Heart left ventricle (tissue), 16 donors: Measurements from ENCODE around the gene CEP350. TPM values are rescaled to one million over a fixed set of nuclear protein-coding genes. Genes with fewer than 3 reads are reported as not detected.

ENCODE experiments used
- ATAC-seq, 4 donors: fragments of 200-7000 bp; cut with Tn5 transposase; one replicate each; pipeline ENCODE4 v1.9.1; 2020 to 2022; ENCODE audit warnings: moderate library complexity in 4 of 4, mild to moderate bottlenecking in 3 of 4, moderate number of reproducible peaks in 1 of 4
- DNase-seq, 5 donors: peaks; one replicate each; pipeline ENCODE4 v3.0.0-alpha.2; 2020
- H3K27ac ChIP-seq, 12 donors: fragments of 200-600 bp; sonication (generic) in 4 of 12; one replicate each; pipeline versions ENCODE4 v1.5.0 to v1.8.0; 2016 to 2022; ENCODE audit warnings: mild to moderate bottlenecking in 2 of 12
- H3K27me3 ChIP-seq, 9 donors: fragments of 200-600 bp; sonication (generic) in 2 of 9; one replicate each; pipeline versions ENCODE4 v1.5.1 to v1.8.0; 2016 to 2022; ENCODE audit warnings: mild to moderate bottlenecking in 3 of 9
- H3K36me3 ChIP-seq, 9 donors: fragments of 200-600 bp; sonication (generic) in 2 of 9; one replicate each; pipeline versions ENCODE4 v1.5.0 to v1.8.0; 2018 to 2022; ENCODE audit warnings: mild to moderate bottlenecking in 2 of 9
- H3K4me1 ChIP-seq, 12 donors: fragments of 200-600 bp; sonication (generic) in 4 of 12; one replicate each; pipeline versions ENCODE4 v1.5.0 to v1.8.0; 2016 to 2022; ENCODE audit warnings: mild to moderate bottlenecking in 3 of 12
- H3K4me3 ChIP-seq, 12 donors: fragments of 200-600 bp; sonication (generic) in 4 of 12; one replicate each; pipeline versions ENCODE4 v1.5.0 to v1.8.0; 2017 to 2022; ENCODE audit warnings: mild to moderate bottlenecking in 9 of 12, moderate library complexity in 4 of 12
- H3K9me3 ChIP-seq, 12 donors: fragments of 200-600 bp; sonication (generic) in 4 of 12; one replicate each; pipeline versions ENCODE4 v1.5.0 to v1.8.0; 2016 to 2022; ENCODE audit warnings: mild to moderate bottlenecking in 1 of 12
- CTCF ChIP-seq, 12 donors: fragments of 200-600 bp; sonication (generic) in 4 of 12; IDR thresholded peaks; one replicate each; pipeline versions ENCODE4 v1.5.0 to v1.8.0; 2018 to 2022; ENCODE audit warnings: antibody characterized with exemption in 12 of 12, mild to moderate bottlenecking in 5 of 12
- POLR2A ChIP-seq, 2 donors: fragments of 450-650 bp; IDR thresholded peaks; one replicate each; pipeline ENCODE4 v1.6.1; 2017; ENCODE audit warnings: antibody characterized with exemption in 2 of 2, mild to moderate bottlenecking in 2 of 2, moderate library complexity in 2 of 2
- WGBS, 4 donors: extraction: QIAGEN DNeasy Blood & Tissue Kit in 2 of 4; methylation state at CpG; one replicate each; pipeline versions ENCODE4 v1.1.5 to v1.1.7; 2013 to 2018; 5-methylcytosine and 5-hydroxymethylcytosine counted together
- intact Hi-C, 10 donors: fragments of 100-400 bp; cut with DNase I; formaldehyde crosslinking; loops; one replicate each; pipeline versions ENCODE4 v1.11.1 to v1.14.2; 2022
- polyA plus RNA-seq, 2 donors: library from polyadenylated mRNA; stranded (reverse); fragments of 200-250 nt; gene quantifications; one replicate each; pipeline ENCODE4 v1.2.3, GENCODE V29; 2013
- total RNA-seq, 9 donors: library from RNA; depleted of rRNA in 2 of 9; stranded (reverse); fragments of >200 nt in 2 of 9; fragmentation: NEBNext Ultra II Directional in 3 of 9; extraction: Animal tissue kit (Norgen Biotek cat#: 25700) in 3 of 9; gene quantifications; one replicate each; pipeline versions ENCODE4 v1.1.0 to v1.2.4, GENCODE V29; 2016 to 2023
- donor health status: ischemic (EF 13 %, LVEDD 7.1; RV severe dilation, severe dysfunction).
- donor health status: healthy with polysubstance abuse.
- donor health status: DM: no; HTN: yes; CAD: no.
- donor health status: DM: no; HTN: no; CAD: no.
- donor health status: ischemic (EF 25% LVEDD 6.9; RV normal size, moderate dysfunction).
- donor health status: ischemic (EF 25% LVEDD 5.7; RV mildly dilated, moderate dysfunction).
- donor health status: healthy.
- donor health status: DM: yes; HTN: yes; CAD: no.
- donor health status: ischemic (EF 35%, LVEDD 5.7; RV mildly dilated, moderate dysfunction).
- donor health status: nonischemic (EF 11% LVEDD 7.7; RV severe dilation, severe dysfunction).
- donor health status: DM: yes; HTN: yes; CAD: no.
- donor health status: PGD.
- donor health status: ischemic (EF 29% LVEDD 5.4; RV normal size, mild dysfunction).
- donor health status: nonischemic (EF 23%, LVEDD 6.1; RV moderate dilation, normal function).

Gene CEP350
- total and polyA plus RNA-seq, 11 donors, result 7.8 to 65.3 (median 40.4) TPM

- Histone ChIP-seq H3K27ac (no peak overlapping the region), H3K4me3 (no peak overlapping the region), H3K27me3 (no peaks in the 10 kb centered on the region), H3K4me1 (no peaks in the 10 kb centered on the region), H3K9me3 (no peaks in the 10 kb centered on the region), H3K36me3 (peaks cover 0 to 100% (median 91%) of the 10 kb centered on the region in 9 donors)
- ATAC-seq, result no peak
- intact Hi-C loops, result no loop called here
- no peak for TF ChIP-seq CTCF (IDR thresholded peaks at IDR 0.05)
- TF ChIP-seq POLR2A (IDR thresholded peaks at IDR 0.05), result no peak
- DNase-seq, result no peak
- 83 to 97% (median 89%) methylated on average over 1 of the region's 1 CpG for WGBS, 4 donors
Measured at GRCh38 chr1:180083164-180083563, 128.6 kb downstream of the CEP350 start.

GRCh38 chr1:180084867-180085266, 130.3 kb downstream of the CEP350 start:
- no peak for ATAC-seq
- Histone ChIP-seq H3K4me3 (no peak overlapping the region), H3K36me3 (peaks cover 0 to 99% (median 89%) of the 10 kb centered on the region in 9 donors), H3K27ac (no peak overlapping the region), H3K9me3 (no peaks in the 10 kb centered on the region), H3K27me3 (no peaks in the 10 kb centered on the region), H3K4me1 (no peaks in the 10 kb centered on the region)
- no peak for DNase-seq
- TF ChIP-seq CTCF (IDR thresholded peaks at IDR 0.05) (no peak), POLR2A (IDR thresholded peaks at IDR 0.05) (no peak)
- 95 to 97% (median 96%) methylated on average over 1 of the region's 1 CpG for WGBS, 4 donors
- intact Hi-C loops, result no loop called here

DNA sequence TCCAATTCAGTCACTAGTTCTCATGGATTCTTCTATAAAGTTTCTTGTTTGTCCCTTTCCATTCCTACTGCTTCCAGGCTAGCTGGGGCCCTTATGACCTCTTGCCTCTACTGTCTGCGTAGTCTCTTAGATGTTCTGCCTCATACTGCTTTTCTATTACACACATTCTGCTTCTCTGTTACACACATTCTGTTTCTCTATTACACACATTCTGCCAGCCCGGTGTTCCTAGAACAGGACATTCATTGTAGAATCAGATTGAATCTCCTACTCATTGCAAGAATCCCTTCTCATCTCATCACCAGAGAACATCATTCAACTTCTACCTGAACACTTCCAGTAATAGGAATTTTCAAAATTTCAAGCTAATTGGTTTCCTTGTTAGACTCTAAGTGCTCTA, 130.7 kb downstream of the CEP350 start:
- 94 to 98% (median 95%) methylated on average over 2 of the region's 2 CpGs for WGBS, 4 donors
- Histone ChIP-seq H3K4me1 (no peaks in the 10 kb centered on the region), H3K4me3 (no peak overlapping the region), H3K27me3 (no peaks in the 10 kb centered on the region), H3K9me3 (no peaks in the 10 kb centered on the region), H3K36me3 (peaks cover 0 to 97% (median 88%) of the 10 kb centered on the region in 9 donors), H3K27ac (no peak overlapping the region)
- ATAC-seq (no peak), DNase-seq (no peak)
- TF ChIP-seq POLR2A (IDR thresholded peaks at IDR 0.05) (no peak), CTCF (IDR thresholded peaks at IDR 0.05) (no peak)
- intact Hi-C loops, result no loop called here

DNA sequence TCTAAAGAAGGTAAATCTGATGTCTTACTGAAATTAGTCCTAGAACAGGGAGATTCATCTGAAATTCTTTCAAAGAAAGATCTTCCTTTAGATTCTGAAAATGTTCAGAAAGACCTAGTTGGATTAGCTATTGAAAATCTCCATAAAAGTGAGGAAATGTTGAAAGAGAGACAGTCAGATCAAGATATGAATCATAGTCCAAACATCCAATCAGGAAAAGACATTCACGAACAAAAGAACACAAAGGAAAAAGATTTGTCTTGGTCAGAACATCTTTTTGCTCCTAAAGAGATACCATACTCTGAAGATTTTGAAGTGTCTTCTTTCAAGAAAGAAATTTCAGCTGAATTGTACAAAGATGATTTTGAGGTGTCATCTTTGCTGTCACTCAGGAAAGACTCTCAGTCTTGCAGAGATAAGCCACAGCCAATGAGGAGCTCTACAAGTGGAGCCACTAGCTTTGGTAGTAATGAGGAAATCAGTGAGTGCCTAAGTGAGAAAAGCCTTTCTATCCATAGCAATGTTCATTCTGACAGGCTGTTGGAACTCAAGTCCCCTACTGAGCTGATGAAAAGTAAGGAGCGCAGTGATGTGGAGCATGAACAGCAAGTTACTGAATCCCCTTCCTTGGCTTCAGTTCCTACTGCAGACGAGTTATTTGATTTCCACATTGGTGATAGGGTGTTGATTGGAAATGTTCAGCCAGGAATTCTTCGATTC, 138.5 kb downstream of the CEP350 start:
- no peaks in the 10 kb centered on the region for H3K9me3 ChIP-seq
- intact Hi-C loops, result no loop called here
- peaks cover 0 to 7% (median 0%) of the 10 kb centered on the region in 12 donors for H3K4me1 ChIP-seq

More for the DNA sequence above, 138.5 kb downstream of the CEP350 start:
- no peak overlapping the region for H3K4me3 ChIP-seq
- DNase-seq (no peak), ATAC-seq (no peak)
- no peak for TF ChIP-seq POLR2A (IDR thresholded peaks at IDR 0.05)
- TF ChIP-seq CTCF (IDR thresholded peaks at IDR 0.05), result no peak
- H3K36me3 ChIP-seq, result peaks cover 0 to 97% (median 94%) of the 10 kb centered on the region in 9 donors
- no peak overlapping the region for H3K27ac ChIP-seq
- 78 to 84% (median 81%) methylated on average over 4 of the region's 4 CpGs for WGBS, 4 donors
- H3K27me3 ChIP-seq, result no peaks in the 10 kb centered on the region
